Activated CD4-positive, alpha-beta T cell treated with anti-CD3 and anti-CD28 coated beads for 24 hours (primary cell): ENCODE measurements around the gene P2RY2.

Source experiments
- DNase-seq, 2 donors: peaks; one replicate each; pipeline ENCODE4 v3.0.0-alpha.2; 2020; ENCODE audit warnings: low read depth in 2 of 2

P2RY2 gene

GRCh38 chr11:73242251-73243092 is 24.4 kb downstream of the P2RY2 start:
- DNase-seq = peak; percentile 64 to 75

- no peak for DNase-seq
Observed at GRCh38 chr11:73243093-73243485, 25.0 kb downstream of the P2RY2 start.

- DNase-seq = no peak
Observed at GRCh38 chr11:73244589-73245240, 26.6 kb downstream of the P2RY2 start.

GRCh38 chr11:73245461-73245860 is 27.4 kb downstream of the P2RY2 start:
- DNase-seq = no peak

GRCh38 chr11:73246303-73246702 is 28.2 kb downstream of the P2RY2 start:
- DNase-seq = no peak

- DNase-seq = no peak
Observed at GRCh38 chr11:73248526-73249185, 30.6 kb downstream of the P2RY2 start.

- no peak for DNase-seq
Observed at GRCh38 chr11:73249304-73249703, 31.2 kb downstream of the P2RY2 start.

- no peak for DNase-seq
Observed at GRCh38 chr11:73249853-73250783, 32.0 kb downstream of the P2RY2 start.

- DNase-seq = no peak
Observed at GRCh38 chr11:73252577-73253191, 34.6 kb downstream of the P2RY2 start.

GRCh38 chr11:73257342-73258103 is 39.4 kb downstream of the P2RY2 start:
- no peak for DNase-seq

GRCh38 chr11:73258104-73259035 is 40.3 kb downstream of the P2RY2 start:
- no peak for DNase-seq

- DNase-seq = no peak
Observed at GRCh38 chr11:73259406-73260126, 41.5 kb downstream of the P2RY2 start.

- DNase-seq = no peak
Observed at GRCh38 chr11:73260127-73260457, 42.0 kb downstream of the P2RY2 start.

GRCh38 chr11:73262851-73263495 is 44.9 kb downstream of the P2RY2 start:
- no peak for DNase-seq

GRCh38 chr11:73263640-73264039 is 45.6 kb downstream of the P2RY2 start:
- no peak for DNase-seq

GRCh38 chr11:73265278-73265810 is 47.3 kb downstream of the P2RY2 start:
- DNase-seq = no peak

GRCh38 chr11:73265853-73266645 is 48.0 kb downstream of the P2RY2 start:
- no peak for DNase-seq
